Lung (tissue), 12 donors: ENCODE measurements around the gene SULT1C4. TPM values are rescaled to one million over a fixed set of nuclear protein-coding genes. Genes with fewer than 3 reads are reported as not detected.

Experiments
- ATAC-seq: fragments of 200-7000 bp; cut with Tn5 transposase; one replicate; pipeline ENCODE4 v1.9.1; 2020; ENCODE audit warnings: moderate number of reproducible peaks; ENCODE audit not compliant: insufficient read depth, low FRiP score
- DNase-seq, 3 donors: peaks; one replicate each; pipeline ENCODE4 v3.0.0-alpha.2; 2013 to 2017
- H3K27ac ChIP-seq, 2 donors: one replicate each; pipeline ENCODE4 v1.5.1; 2013; ENCODE audit warnings: mild to moderate bottlenecking in 2 of 2, moderate library complexity in 2 of 2, control low read depth in 1 of 2, inconsistent platforms in 1 of 2, low read depth in 1 of 2, low read length in 1 of 2
- H3K27me3 ChIP-seq, 3 donors: one replicate each; pipeline ENCODE4 v1.5.1; 2013; ENCODE audit warnings: low read length in 2 of 3; ENCODE audit not compliant: control insufficient read depth in 3 of 3, insufficient read depth in 3 of 3
- H3K36me3 ChIP-seq, 4 donors: one replicate each; pipeline ENCODE4 v1.5.1; 2013; ENCODE audit warnings: low read length in 4 of 4, mild to moderate bottlenecking in 1 of 4, moderate library complexity in 1 of 4; ENCODE audit not compliant: control insufficient read depth in 4 of 4, insufficient read depth in 4 of 4
- H3K4me1 ChIP-seq, 5 donors: one replicate each; pipeline ENCODE4 v1.5.1; 2013; ENCODE audit warnings: low read length in 5 of 5, mild to moderate bottlenecking in 2 of 5, moderate library complexity in 1 of 5; ENCODE audit not compliant: control insufficient read depth in 5 of 5, insufficient read depth in 5 of 5
- H3K4me3 ChIP-seq: one replicate; pipeline ENCODE4 v1.5.1; 2013; ENCODE audit warnings: mild to moderate bottlenecking, control low read depth, moderate library complexity
- H3K9ac ChIP-seq, 2 donors: one replicate each; pipeline ENCODE4 v1.5.1; 2013; ENCODE audit warnings: low read length in 2 of 2, control low read depth in 1 of 2; ENCODE audit not compliant: insufficient read depth in 1 of 2
- H3K9me3 ChIP-seq, 4 donors: one replicate each; pipeline ENCODE4 v1.5.1; 2013; ENCODE audit warnings: low read length in 3 of 4, mild to moderate bottlenecking in 1 of 4, moderate library complexity in 1 of 4; ENCODE audit not compliant: control insufficient read depth in 4 of 4, insufficient read depth in 3 of 4
- CTCF ChIP-seq: IDR thresholded peaks from 2 replicates; pipeline ENCODE4 v1.5.1; 2012; ENCODE audit warnings: mild to moderate bottlenecking; ENCODE audit errors: control extremely low read depth, extremely low read depth
- WGBS, 2 donors: extraction: QIAGEN DNeasy Blood & Tissue Kit; methylation state at CpG; one replicate each; pipeline ENCODE4 v1.1.7; 2013; 5-methylcytosine and 5-hydroxymethylcytosine counted together
- polyA plus RNA-seq, 2 donors: library from polyadenylated mRNA; stranded (reverse); fragments of 200-250 nt; gene quantifications; one replicate each; pipeline ENCODE4 v1.2.1, GENCODE V29; 2013
- total RNA-seq, 2 donors: library from RNA; depleted of rRNA in 1 of 2; stranded (reverse); fragments of >200 nt in 1 of 2; gene quantifications; one replicate each; pipeline ENCODE4 v1.2.1, GENCODE V29; 2014 to 2021
- donor health status: control.
- donor health status: control.
- donor health status: Bipolar disorder and iron deficiency.
- donor health status: healthy.
- donor health status: DM: yes; HTN: yes; CAD: no.

Gene SULT1C4
- total and polyA plus RNA-seq, 4 donors, result 1.7 to 85.0 (median 5.8) TPM

GRCh38 chr2:108348816-108349570, 28.8 kb upstream of the SULT1C4 start:
- Histone ChIP-seq H3K27ac (no peak overlapping the region), H3K4me3 (no peak overlapping the region), H3K9me3 (peaks cover 0 to 2% (median 0%) of the 10 kb centered on the region in 4 donors), H3K4me1 (no peaks in the 10 kb centered on the region), H3K27me3 (no peaks in the 10 kb centered on the region), H3K9ac (no peak overlapping the region), H3K36me3 (no peaks in the 10 kb centered on the region)
- DNase-seq (no peak), ATAC-seq (no peak)
- no peak for TF ChIP-seq CTCF
- WGBS, 2 donors, result 75 to 87% methylated on average over 5 of the region's 5 CpGs

GRCh38 chr2:108349571-108349928, 28.2 kb upstream of the SULT1C4 start:
- Histone ChIP-seq H3K9ac (no peak overlapping the region), H3K27ac (no peak overlapping the region), H3K4me3 (no peak overlapping the region), H3K36me3 (no peaks in the 10 kb centered on the region), H3K9me3 (peaks cover 0 to 2% (median 0%) of the 10 kb centered on the region in 4 donors), H3K27me3 (no peaks in the 10 kb centered on the region), H3K4me1 (no peaks in the 10 kb centered on the region)
- TF ChIP-seq CTCF, result no peak
- ATAC-seq, result no peak
- 84 to 87% methylated on average over 2 of the region's 2 CpGs for WGBS, 2 donors
- DNase-seq, result no peak

DNA sequence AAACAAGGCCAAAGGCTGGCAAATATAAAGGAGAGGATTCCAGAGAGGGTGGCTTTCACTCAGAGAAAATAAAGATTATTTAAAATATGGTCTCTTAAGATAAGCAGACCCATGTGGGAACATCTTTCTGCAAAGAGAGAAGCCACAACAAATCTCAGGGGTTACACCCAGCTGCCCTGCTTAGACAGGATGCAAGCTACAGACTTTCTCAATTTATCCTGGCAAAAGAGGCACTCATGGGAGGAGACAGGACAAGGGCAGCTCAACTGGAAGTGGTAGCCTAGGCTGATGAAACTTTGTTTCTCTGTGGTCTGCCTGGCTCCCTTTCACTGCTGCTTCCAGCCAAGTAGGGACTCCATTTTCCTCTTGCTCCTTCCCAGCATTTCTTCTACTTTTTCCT, 25.9 kb upstream of the SULT1C4 start:
- ATAC-seq, result no peak

More for the DNA sequence above, 25.9 kb upstream of the SULT1C4 start:
- no peak overlapping the region for H3K9ac ChIP-seq
- H3K4me3 ChIP-seq, result no peak overlapping the region
- no peaks in the 10 kb centered on the region for H3K4me1 ChIP-seq
- DNase-seq, result no peak
- H3K36me3 ChIP-seq, result no peaks in the 10 kb centered on the region
- no peak for TF ChIP-seq CTCF
- no peaks in the 10 kb centered on the region for H3K9me3 ChIP-seq
- no peak overlapping the region for H3K27ac ChIP-seq
- no peaks in the 10 kb centered on the region for H3K27me3 ChIP-seq
